ENCODE measurements around the gene PLS3. TPM values are rescaled to one million over a fixed set of nuclear protein-coding genes. Genes with fewer than 3 reads are reported as not detected.
A peak's percentile ranks its signal among the peaks of the same experiment; 100 is the strongest.

The PLS3 gene
- total and polyA plus RNA-seq, 9 of the 15 experiments (the other 6 are each of a cell fraction or from before 2014, with no cell fraction given), result 0.03 to 0.42 (median 0.03) TPM; not detected in 4

DNA sequence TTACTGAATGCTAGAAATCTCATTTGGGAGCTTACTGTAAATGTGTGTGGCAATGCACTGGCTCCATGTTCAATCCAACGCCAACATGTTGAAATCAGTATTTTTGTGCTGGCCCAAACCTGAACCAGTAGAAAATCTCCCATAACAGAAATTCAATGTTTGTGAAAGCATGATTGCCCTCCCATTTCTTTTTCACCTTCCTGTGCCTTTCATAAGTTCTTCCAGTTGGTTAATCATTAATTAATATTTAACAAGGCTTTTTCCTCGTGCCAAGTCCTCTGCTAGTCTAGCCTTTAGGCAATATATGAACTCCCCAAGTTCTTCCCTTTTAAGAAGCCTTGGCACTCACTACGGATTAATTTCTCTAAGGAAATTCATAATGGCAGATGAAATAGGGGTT lies 1.3 kb upstream of the PLS3 start (continued):
- no peak for TF ChIP-seq PBX2 (CRISPR knock-in tag; IDR thresholded peaks at IDR 0.05; ENCODE audit: low read depth)
- no peak for TF ChIP-seq PBX2 (tag; conservative IDR thresholded peaks at IDR 0.05; ENCODE audit: low read depth)

- H3K9me3 ChIP-seq (replicated peaks; ENCODE audit: control insufficient read depth, insufficient read depth, low read depth, low read length), result no peaks in the 10 kb centered on the region
- intact Hi-C loops (cut with micrococcal nuclease) (no loop called here), in situ Hi-C loops (cut with MboI) (no loop called here)
- H2AFZ ChIP-seq (ENCODE audit: low read depth, low read length), result no peak overlapping the region
- no TSS peak for BruUV-seq (replicated peaks)
- no peak overlapping the region for H3K9ac ChIP-seq (ENCODE audit: insufficient read depth in 1 of 2, low read depth in 2 of 2, low read length in 2 of 2)
- no peaks in the 10 kb centered on the region for H4K20me1 ChIP-seq (replicated peaks; ENCODE audit: control insufficient read depth, insufficient read depth, low read length)
- FAIRE-seq (no peak), ATAC-seq (no peak), DNase-seq (ENCODE audit: extremely low read depth in 1 of 4, low spot score in 3 of 4) (no peak)
- TF ChIP-seq ZNF780A (CRISPR knock-in tag; IDR thresholded peaks at IDR 0.05) (no peak), NFIC (IDR thresholded peaks at IDR 0.05) (peak; percentile 66)
- no peak overlapping the region for H3K4me2 ChIP-seq (ENCODE audit: insufficient read depth, low read length)
- no peaks in the 10 kb centered on the region for H3K9me1 ChIP-seq (ENCODE audit: control insufficient read depth, insufficient read depth, low read length)
- peaks cover 0 to 22% of the 10 kb centered on the region in 2 experiments; a peak in 2 of 5 replicates for H3K27me3 ChIP-seq (ENCODE audit: control insufficient read depth in 2 of 2, insufficient read depth in 2 of 2, low read length in 2 of 2)
- POLR2A ChIA-PET, result no interaction called here
- no peak overlapping the region for H3K4me3 ChIP-seq
- no peaks in the 10 kb centered on the region for H3K79me2 ChIP-seq (ENCODE audit: control insufficient read depth, insufficient read depth, low read length)
- CTCF ChIA-PET (ENCODE audit: low intra/inter-chr PET ratio), result no interaction called here
- H3K27ac ChIP-seq (ENCODE audit: extremely low read depth, low read depth, low read length), result no peak overlapping the region
- H3K36me3 ChIP-seq (ENCODE audit: control insufficient read depth, insufficient read depth, low read length), result no peaks in the 10 kb centered on the region
- WGBS (ENCODE audit: insufficient coverage, low coverage, missing lambda C conversion rate), result 0% methylated on average over 9 of the region's 10 CpGs
- no peaks in the 10 kb centered on the region for H3K4me1 ChIP-seq (replicated peaks in 1 of 2; ENCODE audit: control insufficient read depth in 2 of 2, insufficient read depth in 2 of 2, low read length in 2 of 2)
These were observed 580 bp upstream of the PLS3 start for GRCh38 chrX:115560211-115560977.
